Measurements from ENCODE around the gene CCS.
"Not testable (repeated sequence)": the region's sequence is repeated elsewhere in the genome, so short reads cannot be mapped to it uniquely, and the experiment has no call there.

The CCS gene

GRCh38 chr11:66591175-66591574, 1.8 kb upstream of the CCS start:
- no peak for DNase-seq (ENCODE audit: low read depth in 2 of 2)

- no peak for DNase-seq (ENCODE audit: low read depth in 2 of 2)
Observed at GRCh38 chr11:66593303-66593635, 284 bp downstream of the CCS start.

GRCh38 chr11:66593650-66594049, 665 bp downstream of the CCS start:
- DNase-seq (ENCODE audit: low read depth in 2 of 2), result no peak

GRCh38 chr11:66595245-66595904, 2.4 kb downstream of the CCS start:
- DNase-seq (ENCODE audit: low read depth in 2 of 2), result no peak

GRCh38 chr11:66598993-66599392, 6.0 kb downstream of the CCS start:
- no peak for DNase-seq (ENCODE audit: low read depth in 2 of 2)

- DNase-seq (ENCODE audit: low read depth in 2 of 2), result no peak
Observed at GRCh38 chr11:66600219-66600618, 7.2 kb downstream of the CCS start.

- no peak for DNase-seq (ENCODE audit: low read depth in 2 of 2)
Observed at GRCh38 chr11:66600631-66601233, 7.7 kb downstream of the CCS start.

- no peak for DNase-seq (ENCODE audit: low read depth in 2 of 2)
Observed at GRCh38 chr11:66603072-66603471, 10.1 kb downstream of the CCS start.

GRCh38 chr11:66604155-66604554, 11.2 kb downstream of the CCS start:
- DNase-seq (ENCODE audit: low read depth in 2 of 2), result no peak

GRCh38 chr11:66606608-66607007, 13.6 kb downstream of the CCS start:
- not testable (repeated sequence) for DNase-seq (ENCODE audit: low read depth in 2 of 2)

- DNase-seq (ENCODE audit: low read depth in 2 of 2), result no peak
Observed at GRCh38 chr11:66607126-66607834, 14.3 kb downstream of the CCS start.

- no peak for DNase-seq (ENCODE audit: low read depth in 2 of 2)
Observed at GRCh38 chr11:66609721-66610617, 17.0 kb downstream of the CCS start.

- DNase-seq (ENCODE audit: low read depth in 2 of 2), result no peak
Observed at GRCh38 chr11:66612458-66612857, 19.5 kb downstream of the CCS start.

- no peak for DNase-seq (ENCODE audit: low read depth in 2 of 2)
Observed at GRCh38 chr11:66614073-66614472, 21.1 kb downstream of the CCS start.

- peak; percentile 93 to 96 for DNase-seq (ENCODE audit: low read depth in 2 of 2)
Observed at GRCh38 chr11:66616379-66617154, 23.6 kb downstream of the CCS start, which contains the start of gene RBM14. Gene RBM14, plus strand, starts transcription at chr11:66616630. Its CDS starts 91 bp downstream, at chr11:66616721.

- DNase-seq (ENCODE audit: low read depth in 2 of 2), result no peak
Observed at GRCh38 chr11:66617155-66617834, 24.3 kb downstream of the CCS start.

- DNase-seq (ENCODE audit: low read depth in 2 of 2), result no peak
Observed at GRCh38 chr11:66619080-66619554, 26.1 kb downstream of the CCS start.

GRCh38 chr11:66624450-66624849, 31.5 kb downstream of the CCS start:
- no peak for DNase-seq (ENCODE audit: low read depth in 2 of 2)

GRCh38 chr11:66625041-66625751, 32.2 kb downstream of the CCS start:
- DNase-seq (ENCODE audit: low read depth in 2 of 2), result no peak

GRCh38 chr11:66625752-66626149, 32.8 kb downstream of the CCS start:
- DNase-seq (ENCODE audit: low read depth in 2 of 2), result no peak

Data from stimulated activated CD8-positive, alpha-beta memory T cell treated with anti-CD3 and anti-CD28 coated beads, Interleukin-7, amount 100 ng/mL, for 1 hour (primary cell).